GM23338 (cell line): ENCODE measurements around the gene TPP2. TPM values are rescaled to one million over a fixed set of nuclear protein-coding genes. Genes with fewer than 3 reads are reported as not detected.

Experiments
- ATAC-seq: fragments of 200-7000 bp; cut with Tn5 transposase; 3 replicates; pipeline ENCODE4 v1.9.1; 2020
- DNase-seq: peaks from one replicate; pipeline ENCODE4 v3.0.0-alpha.2; 2015; ENCODE audit warnings: low spot score
- H2AFZ ChIP-seq: fragments of 200-600 bp; sonication (generic); 2 replicates; pipeline ENCODE4 v1.8.0; 2016; ENCODE audit warnings: antibody characterized with exemption, mild to moderate bottlenecking, moderate library complexity
- H3F3A ChIP-seq: fragments of 200-600 bp; sonication (generic); replicated peaks from 2 replicates; pipeline ENCODE4 v1.8.0; 2017; ENCODE audit warnings: antibody characterized with exemption, mixed run types, low read depth
- H3K27ac ChIP-seq: fragments of 200-600 bp; sonication (generic); 2 replicates; pipeline ENCODE4 v1.6.1; 2016; ENCODE audit warnings: low read depth
- H3K27me3 ChIP-seq: fragments of 200-600 bp; sonication (generic); 2 replicates; pipeline ENCODE4 v1.8.0; 2016; ENCODE audit warnings: mild to moderate bottlenecking, mixed run types, moderate library complexity; ENCODE audit not compliant: insufficient read depth
- H3K36me3 ChIP-seq: fragments of 200-600 bp; sonication (generic); 2 replicates; pipeline ENCODE4 v1.8.0; 2016; ENCODE audit warnings: mild to moderate bottlenecking; ENCODE audit not compliant: insufficient read depth
- H3K4me1 ChIP-seq: fragments of 200-600 bp; sonication (generic); 2 replicates; pipeline ENCODE4 v1.8.0; 2016; ENCODE audit warnings: mild to moderate bottlenecking, moderate library complexity; ENCODE audit not compliant: insufficient read depth
- H3K4me2 ChIP-seq: fragments of 200-600 bp; sonication (generic); 2 replicates; pipeline ENCODE4 v1.7.1; 2017; ENCODE audit warnings: mixed run types
- H3K4me3 ChIP-seq: fragments of 200-600 bp; sonication (generic); 2 replicates; pipeline ENCODE4 v1.6.1; 2016; ENCODE audit warnings: mixed run types
- H3K79me2 ChIP-seq: fragments of 200-600 bp; sonication (generic); replicated peaks from 2 replicates; pipeline ENCODE4 v1.8.0; 2017; ENCODE audit warnings: mild to moderate bottlenecking; ENCODE audit not compliant: insufficient read depth
- H3K9me2 ChIP-seq: fragments of 200-600 bp; sonication (generic); 2 replicates; pipeline ENCODE4 v1.8.0; 2017; ENCODE audit not compliant: insufficient read depth
- H4K20me1 ChIP-seq: fragments of 200-600 bp; sonication (generic); replicated peaks from 2 replicates; pipeline ENCODE4 v1.8.0; 2017; ENCODE audit warnings: mild to moderate bottlenecking; ENCODE audit not compliant: insufficient read depth
- H3K27ac Mint-ChIP-seq: 2 replicates; pipeline ENCODE4 v1.8.0; 2020; ENCODE audit warnings: inconsistent platforms, mild to moderate bottlenecking, moderate library complexity, mixed read lengths
- H3K27me3 Mint-ChIP-seq: 3 replicates; pipeline ENCODE4 v1.8.0; 2022; ENCODE audit warnings: low read depth, mild to moderate bottlenecking, moderate library complexity, mixed read lengths, inconsistent platforms; ENCODE audit not compliant: insufficient read depth, poor library complexity
- H3K36me3 Mint-ChIP-seq: 3 replicates; pipeline ENCODE4 v1.8.0; 2021; ENCODE audit warnings: low read depth, mild to moderate bottlenecking, inconsistent platforms, moderate library complexity, mixed read lengths
- H3K4me1 Mint-ChIP-seq: 3 replicates; pipeline ENCODE4 v1.8.0; 2020; ENCODE audit warnings: mild to moderate bottlenecking, inconsistent platforms, mixed read lengths
- H3K4me3 Mint-ChIP-seq: 3 replicates; pipeline ENCODE4 v1.8.0; 2021; ENCODE audit warnings: moderate library complexity, mild to moderate bottlenecking, inconsistent platforms, mixed read lengths
- H3K9me3 Mint-ChIP-seq: 3 replicates; pipeline ENCODE4 v1.8.0; 2020; ENCODE audit warnings: moderate library complexity, mild to moderate bottlenecking, inconsistent platforms, mixed read lengths
- CREB1 ChIP-seq: fragments of 250-450 bp; sonication (Bioruptor Pico); IDR thresholded peaks from 2 replicates; pipeline ENCODE4 v1.5.0; 2020; ENCODE audit warnings: low read depth, mild to moderate bottlenecking, moderate library complexity
- CTCF ChIP-seq, 2 experiments: fragments of 200-600 bp in 1 of 2; sonication (generic) in 1 of 2; conservative IDR thresholded peaks; 2 replicates each; pipeline versions ENCODE4 v1.5.1 to v1.6.1; 2016 to 2017; ENCODE audit warnings: antibody characterized with exemption in 2 of 2, low read depth in 2 of 2, mild to moderate bottlenecking in 2 of 2, moderate library complexity in 1 of 2
- ETS1 ChIP-seq: IDR thresholded peaks from 2 replicates; pipeline ENCODE4 v1.6.1; 2016; ENCODE audit warnings: antibody characterized with exemption
- EZH2 ChIP-seq: fragments of 200-600 bp; sonication (generic); IDR thresholded peaks from one replicate; pipeline ENCODE4 v1.8.0; 2017; ENCODE audit warnings: antibody characterized with exemption, mild to moderate bottlenecking, low read depth; ENCODE audit not compliant: unreplicated experiment
- EZH2phosphoT487 ChIP-seq: fragments of 200-600 bp; sonication (generic); IDR thresholded peaks from one replicate; pipeline ENCODE4 v1.8.1; 2018; ENCODE audit warnings: antibody characterized with exemption; ENCODE audit not compliant: unreplicated experiment
- JUNB ChIP-seq: IDR thresholded peaks from one replicate; pipeline ENCODE4 v1.6.1; 2016; ENCODE audit warnings: antibody characterized with exemption; ENCODE audit not compliant: unreplicated experiment
- NANOG ChIP-seq: IDR thresholded peaks from 2 replicates; pipeline ENCODE4 v1.6.1; 2016; ENCODE audit warnings: antibody characterized with exemption, borderline replicate concordance
- POLR2AphosphoS5 ChIP-seq: IDR thresholded peaks from 2 replicates; pipeline ENCODE4 v1.6.1; 2016; ENCODE audit warnings: antibody characterized with exemption, low read depth
- REST ChIP-seq: IDR thresholded peaks from one replicate; pipeline ENCODE4 v1.6.1; 2018; ENCODE audit warnings: antibody characterized with exemption; ENCODE audit not compliant: unreplicated experiment
- STAT1 ChIP-seq: IDR thresholded peaks from one replicate; pipeline ENCODE4 v1.6.1; 2016; ENCODE audit warnings: antibody characterized with exemption; ENCODE audit not compliant: unreplicated experiment
- ZNF114 ChIP-seq: fragments of 250-450 bp; sonication (Bioruptor Pico); IDR thresholded peaks from 2 replicates; pipeline ENCODE4 v1.5.0; 2020; ENCODE audit warnings: mild to moderate bottlenecking, moderate library complexity
- ZNF331 ChIP-seq: fragments of 250-450 bp; sonication (Bioruptor Pico); IDR thresholded peaks from 2 replicates; pipeline ENCODE4 v1.5.0; 2020; ENCODE audit warnings: low read depth, mild to moderate bottlenecking, moderate library complexity
- ZNF462 ChIP-seq: fragments of 250-450 bp; sonication (Bioruptor Pico); IDR thresholded peaks from 2 replicates; pipeline ENCODE4 v1.5.0; 2020; ENCODE audit warnings: mild to moderate bottlenecking, moderate library complexity
- polyA plus RNA-seq: library from polyadenylated mRNA; unstranded; fragments of >200 nt; fragmentation: Nextera tagmentation; extraction: Ambion mirVana; gene quantifications from 2 replicates; pipeline ENCODE4 v1.2.1, GENCODE V29; 2016
- total RNA-seq: library from RNA; depleted of rRNA; stranded (reverse); fragments of >200 nt; shearing (Covaris generic); gene quantifications from 2 replicates; pipeline ENCODE4 v1.2.3, GENCODE V29; 2014

TPP2 gene
- total and polyA plus RNA-seq, 2 experiments from 2014 or later, result 56.6 to 111 TPM

GRCh38 chr13:102651392-102651791 lies 54.6 kb downstream of the TPP2 start:
- Histone ChIP-seq H3K4me2 (no peak overlapping the region), H3K4me3 (no peak overlapping the region), H3K79me2 (no peaks in the 10 kb centered on the region), H3K27me3 (no peaks in the 10 kb centered on the region), H2AFZ (no peak overlapping the region), H3F3A (no peaks in the 10 kb centered on the region), H3K36me3 (peaks cover 40% of the 10 kb centered on the region; the same call in 1 of the 2 replicates), H3K9me2 (no peaks in the 10 kb centered on the region), H3K4me1 (no peaks in the 10 kb centered on the region), H4K20me1 (no peaks in the 10 kb centered on the region; the same call in 1 of the 2 replicates), H3K27ac (no peak overlapping the region)
- DNase-seq, result no peak
- H3K27ac Mint-ChIP-seq, result no peak overlapping the region
- no peaks in the 10 kb centered on the region for H3K27me3 Mint-ChIP-seq
- H3K4me3 Mint-ChIP-seq, result no peak overlapping the region
- TF ChIP-seq EZH2phosphoT487 (no peak), EZH2 (no peak), JUNB (no peak), REST (no peak), STAT1 (no peak), NANOG (no peak), CREB1 (CRISPR knock-in tag) (no peak), CTCF (conservative IDR thresholded peaks at IDR 0.05; ENCODE audit: low read depth in 2 of 2) (no peak), ETS1 (no peak), ZNF462 (CRISPR knock-in tag) (no peak), ZNF114 (no peak), ZNF331 (CRISPR knock-in tag) (no peak), POLR2AphosphoS5 (no peak)
- no peaks in the 10 kb centered on the region for H3K4me1 Mint-ChIP-seq
- no peaks in the 10 kb centered on the region for H3K9me3 Mint-ChIP-seq
- H3K36me3 Mint-ChIP-seq, result peaks cover 46% of the 10 kb centered on the region
- ATAC-seq, result no peak
